Epidermal melanocyte (primary cell): ENCODE results near the gene PALLD.

Source experiments
- DNase-seq: peaks from one replicate; pipeline ENCODE4 v3.0.0; 2011; ENCODE audit warnings: low spot score; ENCODE audit not compliant: insufficient read length

The PALLD gene

DNA sequence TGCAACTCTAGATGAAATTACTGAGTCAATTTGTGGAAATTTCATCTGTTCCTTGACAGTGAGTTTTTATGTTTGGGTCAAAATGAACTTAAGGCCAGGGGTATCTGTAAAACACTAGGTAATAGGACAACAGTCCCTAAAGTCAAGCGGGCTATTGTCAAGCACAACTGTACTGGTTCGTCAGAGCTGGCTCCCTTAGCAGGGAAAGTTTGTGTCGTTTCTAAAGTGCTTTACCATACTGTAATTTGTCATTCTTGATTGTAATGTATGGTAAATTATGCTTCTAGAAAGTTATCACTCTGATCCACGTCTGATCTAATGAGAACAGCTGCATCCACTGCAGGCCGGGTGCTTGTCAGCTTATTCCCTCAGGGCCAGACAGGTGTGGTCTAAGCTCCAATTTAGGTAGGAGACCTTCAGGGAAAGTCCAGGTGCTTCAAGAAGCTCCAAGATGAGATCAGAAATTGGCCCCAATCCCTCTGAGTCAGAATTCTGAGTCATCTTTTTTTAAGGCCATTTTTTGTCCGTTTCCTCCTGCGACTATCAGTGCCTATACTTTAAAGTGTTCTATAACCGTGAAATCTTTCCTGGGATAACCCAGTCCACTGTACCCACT lies 92.2 kb downstream of the PALLD start:
- DNase-seq: no peak

DNA sequence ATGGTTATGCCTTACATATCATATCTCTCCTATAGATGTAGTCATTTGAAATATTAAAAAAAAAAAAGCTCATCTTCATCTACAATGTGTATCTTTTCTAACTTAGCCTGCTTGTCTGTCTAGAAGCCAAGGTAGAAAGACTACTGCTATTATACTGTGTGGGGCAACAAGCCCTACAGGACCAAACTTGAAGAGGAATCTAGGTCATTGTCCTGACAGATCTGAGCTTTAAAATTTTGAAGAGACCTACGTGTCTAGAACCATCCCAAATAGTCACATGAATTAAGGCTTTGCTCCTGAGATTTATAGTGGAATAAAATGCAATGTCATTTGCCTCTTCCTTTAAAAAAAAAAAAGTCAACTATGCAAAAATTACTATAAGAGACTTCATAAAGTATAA lies 95.8 kb downstream of the PALLD start:
- DNase-seq: no peak

DNA sequence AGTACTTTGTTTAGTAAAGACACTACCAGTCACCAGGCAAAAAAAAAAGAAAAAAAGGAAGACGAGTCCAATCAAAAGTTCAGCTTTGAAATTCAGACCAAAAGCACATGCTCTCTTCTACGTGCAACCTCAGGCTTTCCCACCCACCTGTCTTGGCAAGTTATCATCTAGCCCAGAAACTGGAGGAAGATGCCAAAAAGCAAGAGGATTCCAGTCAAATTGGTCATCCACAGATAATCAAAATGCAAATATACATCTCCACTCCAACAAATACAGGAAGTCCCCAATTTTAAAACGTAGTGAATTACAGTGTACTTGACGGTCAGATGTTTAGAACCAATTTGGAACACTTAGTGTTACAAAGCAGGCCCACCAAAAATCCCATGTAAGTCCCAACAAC lies 96.5 kb downstream of the PALLD start:
- DNase-seq: no peak

DNA sequence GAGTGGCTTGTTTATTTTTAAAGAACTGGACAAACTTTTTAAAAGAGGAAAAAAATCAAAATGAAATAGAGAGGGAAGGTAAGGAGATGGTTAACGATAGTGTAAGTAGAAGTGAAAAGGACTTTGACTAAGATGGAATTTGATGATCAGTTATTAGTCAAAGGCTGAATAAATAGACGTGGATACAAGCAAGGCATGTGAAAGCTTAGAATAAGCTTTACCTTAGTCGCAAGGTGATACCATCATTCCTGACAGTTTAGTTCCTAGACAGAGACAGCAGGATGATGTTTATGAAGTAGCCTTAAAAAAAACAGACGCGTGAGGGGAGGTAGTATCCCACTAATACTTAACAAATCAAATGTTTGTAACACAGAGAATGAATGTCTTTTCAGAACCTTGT lies 97.3 kb downstream of the PALLD start:
- DNase-seq: no peak

DNA sequence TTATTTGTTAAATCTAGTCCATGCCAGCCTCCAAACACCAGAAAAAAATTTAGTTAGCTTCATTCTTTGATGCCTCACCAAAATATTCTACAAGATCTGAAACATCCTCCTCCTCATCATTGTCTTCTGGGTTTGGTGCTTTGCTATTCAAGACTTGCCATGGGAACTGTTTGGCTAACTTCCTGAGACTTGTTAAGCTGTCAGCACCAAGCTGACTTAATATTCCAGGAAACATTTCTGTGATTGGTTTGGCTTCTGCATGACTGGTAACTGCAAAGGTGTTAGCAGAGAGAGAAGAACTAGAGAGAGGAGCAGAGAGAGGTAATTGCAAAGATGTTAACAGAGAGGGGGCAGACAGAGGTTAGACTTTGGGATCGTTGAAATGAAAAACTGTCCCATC lies 101.3 kb downstream of the PALLD start:
- DNase-seq: no peak

DNA sequence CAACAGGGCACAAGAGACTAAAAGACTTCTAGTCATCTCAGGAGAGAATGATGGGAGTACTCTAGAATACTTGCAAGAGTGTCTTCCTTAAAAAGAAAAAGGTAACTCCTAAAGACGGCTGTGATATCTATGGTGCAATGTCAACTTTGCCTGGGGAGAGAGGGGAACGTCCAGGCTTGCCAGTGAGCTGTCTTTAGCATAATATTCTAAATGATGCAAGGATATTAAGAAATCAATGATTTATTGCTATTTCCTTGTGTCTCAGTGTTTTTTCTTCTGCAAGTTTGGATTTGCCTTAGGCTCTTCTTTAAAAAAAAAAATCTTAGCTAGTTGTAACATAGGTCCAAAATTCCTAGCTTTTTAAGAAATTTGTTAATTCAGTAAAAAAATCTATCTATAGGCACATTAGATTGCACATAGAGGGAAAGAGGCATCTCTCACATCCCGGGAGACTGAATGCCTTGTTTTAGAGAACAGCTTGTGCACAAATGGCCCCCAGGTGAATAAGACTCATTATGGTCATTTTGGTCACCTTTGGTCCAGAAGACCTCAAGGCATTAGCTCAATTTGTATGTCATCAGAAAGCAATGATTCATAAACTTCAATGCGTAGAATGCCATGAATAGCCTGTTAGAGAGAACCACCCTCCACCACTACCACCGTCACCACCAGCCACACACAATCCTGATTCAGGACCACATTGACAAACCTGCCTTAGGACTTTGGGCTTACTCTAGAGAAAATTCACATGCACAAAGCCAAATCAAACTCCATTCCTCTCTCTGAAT lies 104.1 kb downstream of the PALLD start:
- DNase-seq: no peak

DNA sequence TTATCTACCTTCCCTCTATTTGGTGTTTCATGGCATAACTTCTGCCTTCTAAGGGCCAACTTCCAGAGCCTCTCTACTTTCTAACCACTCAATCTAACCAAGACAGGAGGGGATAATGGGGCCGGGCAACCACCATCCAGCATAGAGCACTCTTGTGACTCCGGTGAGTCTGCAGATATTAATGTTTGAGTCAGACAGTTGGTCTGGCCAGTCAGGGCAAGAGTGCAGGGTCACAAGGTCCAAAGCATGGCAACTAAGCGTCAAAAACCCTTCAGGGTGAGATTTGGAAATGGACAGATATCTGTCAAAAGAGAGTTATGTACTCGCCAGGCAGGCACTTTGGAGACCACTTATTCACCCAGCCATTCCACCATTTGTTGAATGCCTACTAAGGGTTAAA lies 105.0 kb downstream of the PALLD start:
- DNase-seq: no peak

DNA sequence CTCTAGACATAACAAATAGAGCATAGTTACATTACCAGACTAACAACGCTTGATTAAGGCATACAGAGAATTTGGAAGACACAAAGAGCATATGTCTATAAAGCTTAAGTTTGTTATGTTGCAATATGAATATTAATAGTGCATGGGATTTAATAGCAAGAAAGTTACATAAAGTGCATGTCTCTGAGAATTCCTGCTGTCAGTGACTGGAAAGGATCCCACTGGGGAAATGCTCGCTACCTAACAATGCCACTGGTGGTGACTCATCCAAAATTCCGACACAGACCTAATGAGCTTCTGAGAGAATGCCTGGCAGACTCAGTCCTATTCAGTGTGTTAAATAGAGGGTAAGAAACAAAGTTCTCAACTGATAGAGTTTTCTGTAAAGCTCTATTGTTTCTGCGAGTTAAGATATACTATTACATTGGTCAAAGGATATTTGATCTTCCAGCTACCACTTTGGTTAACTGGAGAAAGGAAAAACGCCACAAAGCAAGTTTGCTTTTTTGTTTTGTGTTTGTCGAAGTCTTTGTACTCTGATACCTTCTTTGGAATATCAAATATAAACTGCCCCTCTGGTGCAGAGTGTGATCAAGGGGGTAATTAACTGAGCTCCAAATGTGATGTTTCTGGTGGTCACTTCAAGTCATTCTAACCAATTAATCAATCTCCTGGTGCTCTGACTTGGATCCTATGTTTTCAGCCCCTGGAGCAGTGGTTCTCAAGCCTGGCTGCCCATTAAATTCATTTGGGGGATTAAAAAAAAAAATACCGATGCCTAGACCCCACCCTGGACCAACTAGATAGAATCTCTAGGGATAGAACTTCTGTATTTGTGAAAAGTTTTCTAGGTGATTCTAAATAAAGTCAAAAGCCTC lies 107.9 kb downstream of the PALLD start:
- DNase-seq: no peak

DNA sequence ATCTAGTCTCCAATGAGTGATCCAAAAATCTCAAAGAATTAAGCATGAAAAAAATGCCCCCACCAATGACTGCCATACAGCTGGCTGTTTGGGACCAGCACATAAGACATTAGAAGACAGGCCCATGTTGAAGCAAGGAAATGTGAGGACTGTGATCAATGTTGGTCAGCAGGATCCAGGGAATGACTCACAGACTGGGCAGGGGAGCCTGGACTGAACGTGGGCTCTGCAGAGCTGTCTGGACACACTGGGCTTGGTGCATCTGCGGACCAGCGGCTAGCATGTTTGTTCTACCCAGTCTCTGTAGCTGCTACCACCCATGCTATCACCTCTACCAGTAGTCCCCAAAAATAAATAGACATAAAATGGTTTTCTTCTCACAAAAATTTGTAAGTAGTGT lies 108.6 kb downstream of the PALLD start:
- DNase-seq: no peak

DNA sequence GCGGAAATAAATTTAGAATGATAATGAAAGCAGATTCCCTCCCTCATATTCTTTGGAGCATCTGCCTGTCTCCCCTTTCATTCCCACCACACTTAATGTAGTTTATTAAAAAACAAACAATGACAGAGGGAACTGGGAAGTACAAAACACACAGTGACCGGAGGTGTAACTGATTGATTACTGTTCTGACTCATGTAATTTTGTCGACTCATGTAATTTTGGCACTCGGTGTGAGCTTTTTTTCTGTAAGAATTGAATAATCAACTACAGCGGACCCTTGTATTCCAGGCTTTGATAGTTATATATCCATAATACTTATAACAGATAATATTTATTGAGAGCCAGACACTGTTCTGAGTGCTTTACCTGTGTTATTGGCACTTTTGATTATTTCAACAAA lies 110.4 kb downstream of the PALLD start:
- no peak for DNase-seq

DNA sequence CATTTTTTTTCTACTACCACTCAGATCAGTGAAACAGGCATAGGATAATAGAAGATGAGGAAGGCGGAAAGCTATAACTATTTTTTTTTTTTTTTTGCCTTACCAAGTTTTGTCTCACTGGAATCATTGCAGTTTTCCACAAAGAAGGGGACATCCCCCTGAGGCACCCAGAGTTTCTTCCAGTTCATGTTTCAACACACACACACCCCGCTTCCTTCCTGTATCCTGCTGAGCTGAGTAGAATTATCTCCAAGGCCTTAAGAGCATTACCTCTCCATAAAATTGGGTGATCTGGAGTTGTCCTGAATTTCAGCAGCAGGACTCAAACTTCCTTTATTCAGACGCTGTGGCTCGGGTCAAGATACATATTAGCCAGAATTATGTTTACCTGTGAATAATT lies 111.9 kb downstream of the PALLD start:
- no peak for DNase-seq

DNA sequence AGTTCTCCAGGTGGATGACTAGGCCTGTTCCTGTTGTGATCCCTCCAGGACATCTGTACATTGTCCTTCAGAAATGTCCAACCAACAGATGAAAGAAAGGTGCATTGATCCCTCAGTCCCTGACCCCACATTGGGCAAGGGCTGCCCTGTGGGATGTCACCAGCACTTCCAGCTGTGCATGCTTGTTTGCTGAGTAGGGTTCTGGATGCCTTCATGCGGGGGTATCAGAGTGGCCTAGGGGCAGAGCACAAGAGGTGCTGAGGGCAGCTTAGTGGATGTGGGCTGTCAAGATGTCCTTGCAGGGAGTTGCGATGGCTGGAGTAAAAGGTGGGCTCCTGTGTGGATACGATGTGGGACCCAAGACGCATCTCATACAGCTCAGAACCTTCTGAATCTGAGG lies 112.5 kb downstream of the PALLD start:
- no peak for DNase-seq

DNA sequence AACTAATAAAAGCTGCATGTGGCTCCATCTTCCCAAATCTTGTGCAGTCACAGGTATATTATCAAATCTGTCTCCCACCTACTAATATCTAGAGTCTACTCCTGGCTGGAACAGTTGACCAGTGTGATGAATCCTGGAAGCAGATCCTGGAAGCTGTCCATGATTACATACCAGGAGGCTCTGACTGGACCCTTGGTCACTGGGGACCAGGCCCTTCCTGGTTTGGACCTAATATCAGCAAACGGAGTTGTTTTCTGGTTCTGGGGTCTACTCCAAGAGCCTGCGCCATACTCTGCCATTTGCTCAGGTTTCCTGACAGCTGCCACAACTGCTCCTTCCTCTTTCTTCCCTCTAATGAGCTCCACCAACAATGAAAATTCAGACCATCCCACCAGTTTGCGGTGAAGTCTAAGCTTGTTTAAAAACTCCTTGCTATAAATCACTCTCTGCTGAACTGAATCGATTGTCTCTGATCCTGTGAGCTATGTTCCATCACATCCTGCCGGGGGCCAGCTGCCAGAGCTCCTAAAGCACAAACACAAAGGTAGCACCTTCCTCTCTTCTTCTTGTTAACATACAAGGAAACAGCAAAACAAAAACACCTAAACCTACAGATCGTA lies 114.2 kb downstream of the PALLD start:
- DNase-seq: no peak

DNA sequence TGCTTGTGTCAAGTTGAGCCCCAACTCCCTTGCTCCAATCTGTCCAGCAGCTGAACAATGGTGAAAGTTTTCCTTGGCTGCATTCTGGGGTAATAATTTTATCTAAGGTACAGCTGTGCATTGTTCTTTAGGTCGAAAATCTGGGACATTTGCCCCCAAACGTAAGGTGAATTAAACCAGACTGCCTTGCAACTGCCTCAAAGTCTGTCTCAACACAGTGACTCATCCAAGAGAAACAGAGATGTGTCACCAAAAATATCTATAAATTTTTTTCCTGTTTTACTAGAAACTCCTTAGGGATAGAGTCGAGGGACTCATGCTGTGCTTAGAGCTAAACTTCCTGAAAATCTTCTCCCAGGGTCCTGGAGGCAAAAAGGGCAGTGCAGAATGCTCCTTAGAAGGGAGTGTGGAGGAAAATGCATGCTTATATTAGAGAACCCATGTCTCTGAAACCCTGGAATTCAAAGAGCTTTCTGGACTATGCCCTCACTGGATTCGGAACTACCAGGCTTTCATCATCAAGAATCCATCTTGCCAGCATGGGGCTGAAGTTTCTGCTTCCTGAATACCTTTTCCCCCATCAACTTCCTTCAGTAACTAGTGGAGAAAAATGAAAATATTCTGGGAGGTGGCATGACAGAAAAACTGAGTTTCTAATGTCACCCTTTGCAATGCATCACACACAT lies 115.7 kb downstream of the PALLD start:
- DNase-seq: no peak

DNA sequence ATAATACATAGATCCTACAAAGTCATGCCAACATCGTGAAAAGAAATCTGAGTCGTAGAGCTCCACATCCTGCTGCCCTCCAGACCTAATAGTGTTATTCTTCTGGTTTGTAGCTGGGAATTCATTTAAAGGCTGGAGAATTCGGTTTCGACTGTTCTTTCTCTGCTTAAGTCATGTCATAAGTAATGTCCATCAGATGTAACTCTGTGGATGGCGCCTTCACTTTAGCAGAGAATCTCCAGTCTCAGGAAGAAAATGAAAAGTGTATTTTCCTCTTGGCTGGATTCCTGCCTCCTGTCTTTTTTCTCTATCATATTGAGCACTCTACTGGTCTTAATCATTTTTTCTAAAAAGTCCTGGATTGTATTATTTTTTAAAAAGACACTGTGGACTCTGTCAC lies 117.0 kb downstream of the PALLD start:
- no peak for DNase-seq

DNA sequence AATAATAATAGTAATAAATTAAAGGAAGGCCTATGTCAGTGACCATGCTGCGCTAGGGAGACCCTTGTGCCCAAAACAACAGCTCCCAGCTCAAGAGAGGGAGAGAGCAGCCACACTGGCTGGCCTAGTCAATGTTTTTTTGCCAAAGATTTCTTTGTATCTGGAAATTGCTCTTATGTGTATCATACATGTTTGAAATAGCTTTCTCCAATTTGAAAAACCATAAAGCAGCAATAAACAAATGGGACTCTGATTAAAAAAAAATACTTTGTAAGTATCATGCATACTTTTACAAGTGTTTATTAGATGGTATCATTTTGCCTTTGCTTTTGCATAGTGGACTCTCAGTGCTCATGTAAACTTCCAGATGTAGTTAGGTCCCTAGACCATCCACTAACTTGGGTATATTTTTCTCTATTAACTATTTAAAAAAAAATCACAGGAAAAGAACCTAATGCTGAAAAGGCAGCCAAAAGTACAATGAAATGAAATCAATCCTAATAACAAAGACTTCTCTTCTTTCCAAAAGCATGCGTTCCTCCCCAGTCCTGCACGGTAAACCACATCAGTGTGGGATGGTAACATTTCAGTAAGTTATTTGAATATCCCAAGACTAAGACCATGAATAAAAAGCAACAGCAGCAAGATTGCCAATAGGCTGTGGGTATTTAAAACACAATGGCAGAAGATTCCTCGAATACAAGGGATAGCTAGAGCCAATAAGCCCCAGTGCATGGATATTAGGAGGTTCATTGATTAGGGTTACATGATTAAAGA lies 117.6 kb downstream of the PALLD start:
- no peak for DNase-seq

DNA sequence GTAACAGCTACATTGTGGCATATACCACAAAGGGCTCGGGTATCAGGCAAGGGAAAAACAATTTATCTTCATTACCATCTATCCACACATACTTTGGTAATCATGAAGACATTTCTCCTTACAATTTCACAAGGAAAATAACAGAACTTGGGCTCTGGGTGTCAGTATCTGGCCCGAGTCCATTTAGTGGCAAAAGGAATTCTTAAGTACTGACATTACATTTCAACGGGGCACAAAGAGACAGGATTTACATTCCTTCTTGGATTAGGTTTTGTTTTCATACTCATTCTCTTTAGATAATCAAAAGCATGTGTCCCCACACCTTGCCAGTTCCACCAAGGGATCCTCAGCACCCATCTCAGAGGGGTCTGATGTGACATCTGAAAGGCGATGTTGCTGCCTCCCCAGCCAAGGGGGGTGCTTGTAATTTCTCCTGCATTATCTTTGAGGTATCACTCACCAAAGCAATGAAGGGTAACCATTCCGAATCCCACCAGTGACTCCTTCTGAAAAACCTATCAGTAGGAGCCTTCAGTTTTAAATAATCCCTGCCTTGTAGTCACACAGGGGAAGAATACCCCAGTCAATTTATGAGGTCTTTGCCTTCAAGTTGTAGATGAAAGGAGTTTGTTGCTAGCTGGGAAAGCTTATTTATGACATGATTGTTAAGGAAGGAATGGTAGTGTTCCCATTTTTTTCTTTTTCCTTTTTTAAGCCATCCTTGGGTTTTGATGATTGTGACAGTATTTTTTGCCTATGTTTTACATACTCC lies 118.6 kb downstream of the PALLD start:
- DNase-seq: no peak

DNA sequence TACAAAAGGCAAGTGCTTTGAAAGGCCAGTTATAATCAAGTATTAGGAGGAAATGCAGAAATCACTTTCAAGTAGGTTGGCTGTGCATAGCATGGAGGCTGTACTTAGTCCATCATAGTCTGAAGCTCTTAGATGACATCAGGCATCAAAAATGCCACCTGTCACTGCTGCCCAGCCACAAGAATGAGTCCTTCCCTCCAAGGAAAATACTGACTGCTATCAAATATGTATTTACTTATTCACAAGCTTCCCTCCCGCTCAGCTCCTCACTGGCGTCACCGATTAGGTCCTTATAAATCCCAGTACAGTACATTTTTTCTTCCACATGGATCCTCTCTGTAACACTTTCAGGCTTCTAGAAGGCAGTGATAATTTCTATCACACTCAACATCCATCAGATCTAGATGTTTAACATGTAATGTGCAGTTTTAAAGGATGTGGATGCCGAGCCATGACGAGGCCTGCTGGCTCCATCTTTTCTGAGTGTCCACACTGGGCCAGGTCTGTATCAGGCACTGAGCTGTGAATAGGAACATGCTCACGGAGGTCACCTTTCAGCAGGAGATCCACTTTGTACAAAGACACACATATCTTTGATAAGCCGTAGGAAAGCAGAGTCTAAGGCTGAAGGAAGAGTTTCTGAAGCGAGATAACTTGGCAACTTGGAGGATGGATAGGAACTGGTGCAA lies 121.9 kb downstream of the PALLD start:
- no peak for DNase-seq

DNA sequence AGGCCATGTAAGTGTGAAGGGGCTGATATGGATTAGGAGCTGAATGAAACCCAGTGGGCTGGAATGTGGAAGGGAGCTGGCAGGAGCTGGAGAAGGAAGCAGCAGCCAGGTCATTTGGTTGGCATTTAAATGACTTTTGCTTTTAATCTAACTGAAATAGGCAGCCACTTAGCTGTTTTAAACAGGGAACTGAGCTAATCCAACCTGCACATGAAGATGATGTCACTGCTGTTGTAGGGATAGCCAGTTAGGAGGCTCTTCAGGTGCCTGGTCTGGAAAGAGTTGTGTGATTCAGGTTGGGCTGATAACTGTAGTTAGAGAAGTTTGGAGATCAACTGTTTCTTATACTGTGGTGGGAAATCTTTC lies 122.4 kb downstream of the PALLD start:
- no peak for DNase-seq
